ENCODE results near the gene OSBP2.
A peak's percentile ranks its signal among the peaks of the same experiment; 100 is the strongest.

OSBP2 gene

GRCh38 chr22:30837531-30837930 is 142.9 kb downstream of the OSBP2 start:
- DNase-seq (ENCODE audit: low read depth) = no peak
- TF ChIP-seq CTCF (conservative IDR thresholded peaks at IDR 0.05; ENCODE audit: low read depth, low read length) = no peak
- no peak overlapping the region for H3K4me3 ChIP-seq (ENCODE audit: low read depth, low read length)

- no peak overlapping the region for H3K4me3 ChIP-seq (ENCODE audit: low read depth, low read length)
- no peak for TF ChIP-seq CTCF (conservative IDR thresholded peaks at IDR 0.05; ENCODE audit: low read depth, low read length)
- DNase-seq (ENCODE audit: low read depth) = no peak
Measured at GRCh38 chr22:30838111-30838510, 143.4 kb downstream of the OSBP2 start.

GRCh38 chr22:30841273-30841672 is 146.6 kb downstream of the OSBP2 start:
- peak; percentile 12 for DNase-seq (ENCODE audit: low read depth)
- H3K4me3 ChIP-seq (ENCODE audit: low read depth, low read length) = no peak overlapping the region
- no peak for TF ChIP-seq CTCF (conservative IDR thresholded peaks at IDR 0.05; ENCODE audit: low read depth, low read length)

- DNase-seq (ENCODE audit: low read depth) = no peak
- no peak for TF ChIP-seq CTCF (conservative IDR thresholded peaks at IDR 0.05; ENCODE audit: low read depth, low read length)
- no peak overlapping the region for H3K4me3 ChIP-seq (ENCODE audit: low read depth, low read length)
Measured at GRCh38 chr22:30843245-30843644, 148.6 kb downstream of the OSBP2 start.

- TF ChIP-seq CTCF (conservative IDR thresholded peaks at IDR 0.05; ENCODE audit: low read depth, low read length) = no peak
- DNase-seq (ENCODE audit: low read depth) = no peak
- no peak overlapping the region for H3K4me3 ChIP-seq (ENCODE audit: low read depth, low read length)
Measured at GRCh38 chr22:30847583-30847982, 152.9 kb downstream of the OSBP2 start.

- no peak for TF ChIP-seq CTCF (conservative IDR thresholded peaks at IDR 0.05; ENCODE audit: low read depth, low read length)
- no peak overlapping the region for H3K4me3 ChIP-seq (ENCODE audit: low read depth, low read length)
- no peak for DNase-seq (ENCODE audit: low read depth)
Measured at GRCh38 chr22:30855266-30855665, 160.6 kb downstream of the OSBP2 start.

GRCh38 chr22:30855677-30856518 is 161.2 kb downstream of the OSBP2 start:
- TF ChIP-seq CTCF (conservative IDR thresholded peaks at IDR 0.05; ENCODE audit: low read depth, low read length) = no peak
- H3K4me3 ChIP-seq (ENCODE audit: low read depth, low read length) = no peak overlapping the region
- no peak for DNase-seq (ENCODE audit: low read depth)
